ENCODE results near the gene ZNF207. TPM values are rescaled to one million over a fixed set of nuclear protein-coding genes. Genes with fewer than 3 reads are reported as not detected.

ZNF207 gene
- total and polyA plus RNA-seq, 2 of the 8 experiments (the other 6 are each of a cell fraction or from before 2014, with no cell fraction given), result 268 to 286 TPM

DNA sequence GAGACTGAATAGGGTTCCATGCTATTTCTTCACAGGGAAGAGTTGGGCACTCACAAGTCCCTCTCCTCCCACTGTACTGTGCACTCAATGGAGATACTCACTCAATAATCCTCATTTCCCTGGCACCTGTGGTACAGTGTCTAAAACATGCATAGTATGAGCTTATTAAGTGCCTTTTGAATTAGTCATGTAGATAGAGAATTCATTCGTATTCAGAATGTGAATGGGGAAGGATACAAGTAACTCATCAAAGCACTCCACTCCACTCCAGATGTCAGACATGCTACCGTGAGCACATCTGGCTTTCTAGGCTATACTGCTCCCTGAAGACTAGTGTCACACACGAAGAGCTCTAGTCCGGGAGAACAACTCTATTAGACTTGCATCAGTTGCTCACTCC is 14.3 kb upstream of the ZNF207 start (continued):
- TF ChIP-seq, protein P1, sequence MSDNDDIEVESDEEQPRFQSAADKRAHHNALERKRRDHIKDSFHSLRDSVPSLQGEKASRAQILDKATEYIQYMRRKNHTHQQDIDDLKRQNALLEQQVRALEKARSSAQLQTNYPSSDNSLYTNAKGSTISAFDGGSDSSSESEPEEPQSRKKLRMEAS (IDR thresholded peaks at IDR 0.05), result no peak
- TF ChIP-seq POLR2A (IDR thresholded peaks at IDR 0.05; ENCODE audit: control extremely low read depth in 1 of 2, low read depth in 2 of 2, low read length in 2 of 2) (no peak), RAD21 (IDR thresholded peaks at IDR 0.05 in 1 of 2, conservative IDR thresholded peaks at IDR 0.05 in 1 of 2; ENCODE audit: low read depth in 2 of 2, low read length in 2 of 2) (no peak)
